ENCODE measurements around the gene RXRG.
"Not testable (repeated sequence)": the region's sequence is repeated elsewhere in the genome, so short reads cannot be mapped to it uniquely, and the experiment has no call there.

The RXRG gene

DNA sequence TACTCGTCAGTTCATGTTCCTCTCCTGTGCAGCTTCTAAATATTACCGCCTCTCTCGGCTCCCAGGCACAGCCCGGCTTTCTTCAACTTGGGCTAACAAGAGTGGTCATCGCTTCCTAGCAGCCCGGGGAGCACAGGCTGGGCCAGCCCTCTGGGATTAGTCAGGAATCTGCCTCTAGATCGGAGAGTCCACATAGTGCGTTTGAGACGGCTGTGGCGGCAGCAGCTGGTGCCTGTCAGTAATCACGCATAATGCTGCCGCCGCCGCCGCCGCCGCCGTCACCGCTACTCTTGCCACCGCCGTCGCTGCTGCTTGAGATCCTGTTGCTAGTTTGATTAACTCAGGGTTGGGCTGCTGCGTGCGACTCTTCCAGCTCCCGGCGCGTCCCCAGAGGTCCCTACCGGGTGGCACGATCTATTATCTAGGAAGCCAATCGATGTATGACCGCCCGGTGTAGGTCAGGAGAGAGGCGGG is at the start of gene RXRG:
RXRG (minus strand) TSS at position 230 of the 474 bp plus-strand sequence. CDS start 233 bp downstream, outside the sequence.
- DNase-seq: peak; percentile 52 to 67

DNA sequence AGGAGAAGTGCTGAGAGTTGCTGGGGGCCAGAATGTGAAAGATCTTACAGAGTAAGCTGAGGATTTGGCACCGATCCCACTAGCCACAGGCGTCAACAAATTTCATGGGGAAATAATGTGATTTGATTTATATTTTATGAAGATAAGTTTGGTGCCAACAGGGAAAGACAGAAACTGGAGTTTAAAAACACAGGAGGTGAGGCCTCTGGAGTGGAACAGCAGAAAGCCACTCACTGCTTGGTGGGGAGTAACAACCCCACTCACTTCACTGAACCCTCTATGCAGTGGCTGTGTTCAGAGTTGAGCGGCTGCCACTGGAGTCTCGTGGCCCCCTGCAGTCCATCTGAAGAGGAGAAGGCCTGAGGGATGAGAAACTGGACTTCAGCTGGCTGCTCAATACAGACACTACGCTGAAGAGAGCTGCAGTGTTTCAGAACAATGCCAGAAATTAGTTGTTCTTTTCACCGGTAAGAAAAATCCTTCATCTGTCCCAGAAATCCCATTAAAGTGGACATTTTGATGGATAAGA is 48.0 kb upstream of the RXRG start:
- DNase-seq: no peak

DNA sequence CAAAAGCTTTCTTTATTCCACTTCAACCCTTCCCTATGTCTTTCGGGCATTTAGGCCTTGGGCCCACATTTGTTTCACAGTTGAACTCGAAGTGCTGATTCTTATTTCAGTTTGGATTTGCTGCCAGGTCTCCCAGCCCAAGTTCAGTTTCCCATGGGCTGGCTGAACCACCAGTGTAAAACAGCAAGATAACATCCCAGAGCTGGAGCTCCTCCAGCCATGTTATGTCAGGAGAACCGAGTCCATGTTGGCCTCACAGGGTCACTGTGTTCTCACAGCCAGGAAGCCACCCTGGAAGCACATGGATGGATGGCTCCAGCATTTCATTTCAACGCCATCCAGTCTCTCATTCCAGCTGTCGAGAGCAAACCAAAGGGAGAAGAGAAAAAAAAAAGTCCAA is 45.2 kb upstream of the RXRG start:
- no peak for DNase-seq

DNA sequence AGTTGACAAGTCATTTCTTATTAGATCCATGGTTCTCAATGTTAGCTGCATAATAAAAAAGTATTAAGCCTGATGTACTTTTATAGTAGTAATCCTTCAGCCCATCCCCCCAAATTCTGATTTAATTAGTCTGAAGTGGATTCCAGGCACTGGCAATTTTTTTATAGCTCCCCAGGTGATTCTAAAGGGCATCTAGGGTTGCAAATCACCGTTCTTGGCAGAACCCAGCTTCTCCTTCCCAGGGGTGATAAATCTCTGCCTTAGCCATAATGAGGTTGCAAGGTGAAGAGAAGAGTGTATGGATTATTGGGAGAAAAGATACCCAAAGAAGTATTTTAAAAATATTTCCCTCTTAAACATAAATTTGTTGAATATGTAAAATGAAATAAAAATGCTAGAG is 43.0 kb upstream of the RXRG start:
- DNase-seq: no peak

DNA sequence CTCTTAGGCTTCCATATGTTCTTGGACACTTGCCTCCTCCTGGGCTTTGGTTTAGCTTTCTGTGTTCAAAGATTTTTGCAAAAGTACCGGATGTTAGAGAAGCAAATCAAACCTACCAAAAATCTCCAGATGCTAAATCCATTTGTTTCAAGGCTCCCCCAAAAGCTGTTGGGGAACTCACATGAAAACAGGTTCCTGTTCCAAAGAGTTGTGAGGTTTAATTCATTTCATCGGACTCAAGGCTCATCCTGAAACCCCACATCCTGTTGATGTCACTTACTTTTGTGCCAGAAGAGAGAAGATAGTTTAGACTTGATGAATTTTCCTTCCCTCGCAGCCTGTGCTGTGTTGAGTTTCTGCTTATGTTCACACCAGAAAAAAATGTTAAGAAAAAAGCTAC is 41.7 kb upstream of the RXRG start:
- DNase-seq: no peak

DNA sequence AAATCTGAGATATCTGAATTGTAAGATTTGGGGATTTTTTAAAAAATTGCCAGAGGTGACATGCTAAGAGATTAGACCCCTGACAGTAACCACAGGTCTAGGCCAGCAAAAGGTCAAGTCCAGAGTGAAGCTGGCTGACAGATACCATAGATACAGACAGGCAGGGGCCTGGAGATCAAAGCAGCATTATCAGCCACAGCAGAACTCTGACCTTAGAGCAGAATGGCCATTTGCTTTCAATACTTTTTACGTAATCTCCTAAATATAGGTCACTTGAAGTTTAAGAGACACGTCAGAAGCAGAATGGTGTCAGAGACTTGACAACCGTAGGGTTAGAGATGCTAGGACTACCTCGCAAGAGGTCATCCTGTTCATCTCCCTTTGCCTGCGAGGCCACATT is 40.8 kb upstream of the RXRG start:
- DNase-seq: no peak

DNA sequence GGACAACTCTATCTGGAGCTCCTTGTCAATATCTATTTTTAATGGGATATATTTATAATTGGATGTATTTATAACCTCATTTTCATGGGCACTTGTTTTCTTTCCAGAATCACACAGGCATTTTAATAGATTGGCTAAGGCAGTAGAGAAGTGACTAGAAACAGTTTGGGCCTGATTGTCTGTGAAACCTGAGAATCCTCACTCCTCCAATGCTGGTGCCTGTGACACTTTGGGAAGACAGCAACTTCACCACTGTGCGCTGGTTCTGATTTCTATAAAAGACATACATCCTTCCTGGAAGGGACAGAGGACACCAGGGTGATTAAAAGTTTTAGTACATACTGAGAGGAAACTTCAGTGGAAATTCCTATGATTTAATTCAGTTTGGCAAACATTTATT is 39.6 kb upstream of the RXRG start:
- no peak for DNase-seq

DNA sequence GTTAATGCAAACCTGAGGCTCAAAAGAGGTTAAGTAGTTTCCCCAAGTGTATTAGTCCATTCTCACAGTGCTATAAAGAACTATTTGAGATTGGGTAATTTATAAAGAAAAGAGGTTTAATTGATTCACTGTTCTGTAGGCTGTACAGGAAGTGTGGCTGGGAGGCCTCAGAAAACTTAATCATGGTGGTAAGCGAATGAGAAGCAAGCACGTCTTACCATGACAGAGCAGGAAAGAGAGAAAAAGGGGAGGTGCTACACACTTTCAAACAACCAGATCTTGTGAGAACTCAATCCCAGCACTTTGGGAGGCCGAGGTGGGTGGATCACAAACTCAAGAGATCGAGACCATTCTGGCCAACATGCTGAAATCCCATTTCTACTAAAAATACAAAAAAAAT is 38.5 kb upstream of the RXRG start:
- DNase-seq: no peak

DNA sequence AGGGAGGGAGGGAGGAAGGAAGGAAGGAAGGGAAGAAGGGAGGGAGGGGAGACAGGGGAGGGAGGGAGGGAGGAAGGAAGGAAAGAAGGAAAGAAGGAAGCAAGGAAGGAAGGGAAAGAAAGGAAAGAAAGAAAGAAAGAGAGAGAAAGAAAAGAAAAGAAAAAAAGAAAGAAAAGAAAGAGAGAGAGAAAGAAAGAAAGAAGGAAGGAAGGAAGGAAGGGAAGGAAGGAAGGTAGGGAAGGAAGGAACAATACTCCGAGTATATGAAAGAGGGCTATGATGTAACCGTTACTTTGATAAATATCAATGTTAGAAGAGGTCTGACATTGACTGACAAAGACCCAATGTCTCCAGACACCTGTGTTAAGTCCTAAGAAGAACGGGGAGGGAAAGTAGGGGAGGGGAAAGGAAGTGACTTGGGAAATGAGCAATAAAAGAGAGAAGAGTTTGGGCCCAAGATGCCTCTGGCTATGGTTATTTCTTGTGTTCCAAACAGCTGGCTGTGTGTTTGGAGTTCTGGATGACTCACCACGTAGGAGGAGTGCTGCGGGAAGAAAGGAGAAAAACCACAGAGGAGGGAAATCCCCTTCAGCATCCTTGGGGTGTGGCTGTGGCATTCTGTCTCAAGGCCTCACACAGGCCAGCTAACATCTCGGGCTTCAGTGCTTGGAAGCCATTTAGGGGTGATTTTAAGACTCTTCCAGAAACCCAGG is 37.0 kb upstream of the RXRG start:
- no peak for DNase-seq

DNA sequence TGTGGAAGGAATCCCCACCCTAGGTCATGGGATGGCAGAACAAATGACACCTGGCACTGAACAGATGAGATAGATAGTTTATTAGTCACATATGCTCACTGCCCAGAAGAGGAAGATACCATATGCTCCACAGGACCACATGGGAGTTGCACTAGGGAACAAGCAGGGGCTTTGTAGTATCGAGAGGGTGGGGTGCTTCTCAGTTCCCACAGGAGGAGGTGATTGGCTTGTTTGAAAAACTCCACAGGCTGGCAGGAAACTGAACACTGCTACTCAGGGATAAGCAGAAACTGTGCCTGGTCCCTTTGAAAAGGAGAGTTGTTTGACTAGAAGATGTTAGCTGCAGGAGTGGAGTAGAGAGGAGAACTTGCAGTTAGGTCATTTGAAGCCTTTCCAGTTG is 31.9 kb upstream of the RXRG start:
- no peak for DNase-seq

DNA sequence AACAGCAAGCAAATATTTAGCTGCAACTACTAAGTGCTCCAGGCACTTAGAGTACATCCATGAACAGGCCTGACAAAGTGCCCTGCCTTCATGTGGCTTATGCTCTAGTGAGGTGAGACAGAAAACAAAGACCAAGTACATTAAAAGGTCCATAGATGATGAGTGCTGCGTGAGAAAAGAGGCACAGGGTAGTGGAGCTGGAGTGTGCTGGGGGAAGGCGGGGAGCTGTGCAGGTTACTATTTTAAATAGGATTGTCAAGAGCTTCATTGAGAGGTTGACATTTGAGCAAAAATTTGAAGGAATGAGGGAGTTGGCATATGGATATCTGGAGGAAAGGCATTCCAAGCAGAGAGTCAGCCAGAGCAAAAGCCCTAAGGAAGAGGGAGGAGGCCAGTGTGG is 29.3 kb upstream of the RXRG start:
- no peak for DNase-seq

DNA sequence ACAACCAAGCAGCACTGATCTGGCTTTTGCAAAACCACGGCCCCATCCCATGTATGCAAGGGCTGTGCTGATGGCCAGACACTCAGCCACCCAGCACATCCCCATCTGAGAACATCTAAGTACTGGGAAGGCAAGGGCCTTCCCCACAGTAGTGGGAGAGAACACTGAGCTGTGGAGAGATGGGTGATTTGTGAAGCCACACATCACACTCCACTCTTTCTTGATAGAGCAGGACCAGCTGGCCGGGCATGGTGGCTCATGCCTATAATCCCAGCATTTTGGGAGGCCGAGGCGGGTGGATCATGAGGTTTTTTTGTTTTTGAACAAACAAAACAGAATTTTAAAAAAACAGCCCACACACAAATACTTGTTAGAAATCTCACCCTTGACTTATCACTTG is 28.2 kb upstream of the RXRG start:
- no peak for DNase-seq

DNA sequence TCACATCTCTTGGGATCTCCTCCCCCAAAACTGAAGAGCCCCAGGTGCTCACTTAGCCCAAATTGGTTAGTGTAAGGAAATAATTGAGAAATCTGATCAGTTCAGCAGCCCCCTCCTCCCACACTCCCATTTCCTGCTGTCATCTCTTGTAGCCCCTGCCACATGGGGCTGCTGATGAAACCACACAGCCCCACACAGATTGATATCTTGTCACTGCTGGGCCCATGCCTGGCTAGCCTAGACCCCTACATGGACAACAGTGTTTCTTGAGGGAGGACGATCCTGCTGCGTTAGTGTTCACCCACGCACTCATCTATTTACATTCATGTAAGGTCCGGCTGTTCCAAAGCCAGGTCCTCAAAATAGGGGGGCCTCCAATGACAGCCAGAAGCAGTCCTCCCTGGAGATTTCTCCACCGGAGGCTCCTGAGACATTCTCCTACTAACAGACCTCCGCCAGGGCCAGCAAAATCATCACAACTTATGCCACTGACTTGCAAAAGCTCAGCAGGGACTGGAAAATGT is 23.9 kb upstream of the RXRG start:
- no peak for DNase-seq

DNA sequence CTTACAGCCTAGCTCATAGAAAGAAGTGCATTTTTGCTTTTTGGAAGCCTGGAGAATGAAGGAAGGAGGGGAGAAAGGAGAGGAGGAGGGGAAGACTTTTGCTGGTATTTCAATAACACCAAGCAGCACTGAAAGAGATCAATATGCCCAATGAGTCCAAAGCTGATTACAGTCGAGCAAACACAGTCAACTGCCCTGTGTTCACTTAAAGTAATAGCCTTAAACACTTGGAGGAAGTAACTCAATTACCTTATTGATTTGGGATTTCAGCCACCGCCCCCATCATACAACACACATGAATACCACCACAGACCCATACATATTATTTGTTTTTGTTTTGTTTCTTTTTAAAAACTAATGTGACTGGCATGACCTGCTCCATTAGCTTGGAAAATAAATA is 23.3 kb upstream of the RXRG start:
- DNase-seq: no peak

DNA sequence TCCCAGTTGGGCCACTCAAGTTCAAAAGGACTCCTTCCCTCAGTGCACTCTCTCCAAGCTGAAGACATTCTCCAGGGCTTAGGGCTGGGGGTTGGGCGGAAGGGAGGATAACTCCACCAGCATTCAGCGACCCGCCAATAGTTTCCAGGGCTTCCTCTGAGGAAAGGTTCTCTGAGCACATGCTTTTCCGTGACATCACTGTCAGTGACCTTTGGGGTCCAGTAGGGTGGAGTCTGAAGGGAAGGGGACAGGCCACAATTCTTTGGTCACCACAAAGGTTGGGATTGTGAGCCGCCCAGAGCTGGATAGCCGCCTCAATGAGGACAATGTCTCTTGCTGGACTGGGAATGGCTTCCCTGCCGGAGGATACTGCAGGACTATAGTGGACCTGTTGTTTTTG is 22.8 kb upstream of the RXRG start:
- DNase-seq: no peak

DNA sequence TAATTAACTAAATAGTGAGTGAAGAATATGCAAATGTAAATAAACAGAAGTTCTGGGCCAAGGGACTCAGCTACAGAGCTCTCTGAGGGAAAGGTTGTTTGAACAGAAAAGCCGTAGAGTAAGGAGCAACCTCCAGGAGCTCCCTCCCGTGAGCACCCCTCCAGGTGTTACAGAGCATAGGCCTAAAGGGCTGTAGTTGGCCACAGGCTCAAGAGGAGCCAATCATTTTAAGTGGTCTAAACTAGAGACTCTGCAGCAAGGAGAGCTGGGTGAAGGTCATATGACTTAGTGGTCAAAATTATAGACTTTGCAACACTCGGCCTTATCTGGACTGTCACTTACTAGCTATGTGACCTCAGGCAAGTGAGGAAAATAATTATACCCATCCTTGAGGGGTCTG is 19.1 kb upstream of the RXRG start:
- no peak for DNase-seq

DNA sequence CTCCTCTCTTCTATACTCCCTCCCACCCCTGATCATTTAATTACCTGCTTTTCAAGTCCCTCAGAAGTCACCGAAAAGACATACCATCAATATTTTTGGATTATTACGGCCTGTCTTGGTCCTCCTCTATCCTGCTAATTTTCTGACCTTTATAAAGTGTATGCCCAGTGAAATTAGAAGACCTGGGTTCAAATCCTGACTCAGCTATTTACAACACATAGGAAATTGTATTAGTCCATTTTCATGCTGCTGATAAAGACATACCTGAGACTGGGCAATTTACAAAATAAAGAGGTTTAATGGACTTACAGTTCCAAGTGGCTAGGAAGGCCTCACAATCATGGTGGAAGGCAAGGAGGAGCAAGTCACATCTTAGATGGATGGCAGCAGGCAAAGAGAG is 14.8 kb upstream of the RXRG start:
- not testable (repeated sequence) for DNase-seq

DNA sequence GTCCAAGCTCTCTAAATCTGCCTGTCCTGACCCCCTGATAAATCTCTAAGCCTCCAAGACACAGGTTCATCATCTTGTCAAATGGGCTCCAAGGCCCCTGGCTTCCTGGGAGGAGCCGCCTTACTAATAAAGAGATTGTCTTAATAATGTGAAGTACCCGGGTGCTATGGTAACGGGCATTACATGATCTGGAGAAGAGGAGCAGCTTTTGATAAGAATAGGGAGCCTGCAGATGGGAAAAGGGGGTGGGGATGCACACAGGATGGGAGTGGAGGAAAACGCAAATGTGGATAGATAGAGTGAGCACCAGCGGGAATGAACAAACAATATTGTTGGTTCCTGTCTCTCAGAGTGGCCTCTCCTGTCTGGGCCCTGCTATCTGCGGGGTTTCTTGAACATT is 11.9 kb upstream of the RXRG start:
- no peak for DNase-seq

DNA sequence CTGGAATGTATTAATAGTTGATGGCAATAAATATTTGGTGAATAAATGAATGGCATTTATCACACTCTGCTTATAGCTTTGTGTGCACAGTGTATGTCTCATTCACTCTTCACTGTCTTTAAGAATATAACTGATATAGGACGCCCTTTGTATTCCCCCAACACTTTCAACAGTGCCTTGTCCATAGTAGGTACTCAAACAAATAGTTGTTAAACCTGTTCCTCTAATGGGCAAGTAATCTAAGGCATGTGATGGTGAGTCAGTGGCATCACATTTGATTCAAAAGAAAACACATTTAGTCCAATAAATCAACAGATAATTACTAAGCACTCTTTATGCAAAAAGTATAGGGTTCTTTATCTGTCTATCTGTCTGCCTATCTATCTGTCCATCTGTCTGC is 11.2 kb upstream of the RXRG start:
- DNase-seq: no peak

DNA sequence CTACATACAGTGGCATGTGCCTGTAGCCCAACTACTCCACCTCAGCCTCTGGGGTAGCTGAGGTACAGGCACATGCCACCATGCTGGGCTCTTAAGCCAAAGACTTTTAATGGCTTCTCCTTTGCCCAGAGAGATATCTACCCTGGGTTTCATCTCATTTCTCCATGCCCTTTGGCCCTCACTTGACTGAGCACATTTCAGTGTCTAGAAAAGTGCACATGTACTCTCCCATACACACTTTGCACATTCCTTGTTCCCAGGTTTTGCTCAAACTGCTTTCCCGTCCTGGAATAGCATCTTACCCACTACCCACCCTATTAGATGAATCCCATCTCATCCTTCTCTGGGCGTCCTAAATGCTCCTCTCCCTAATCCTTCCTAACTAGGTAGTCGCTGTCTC is 10.2 kb upstream of the RXRG start:
- no peak for DNase-seq

DNA sequence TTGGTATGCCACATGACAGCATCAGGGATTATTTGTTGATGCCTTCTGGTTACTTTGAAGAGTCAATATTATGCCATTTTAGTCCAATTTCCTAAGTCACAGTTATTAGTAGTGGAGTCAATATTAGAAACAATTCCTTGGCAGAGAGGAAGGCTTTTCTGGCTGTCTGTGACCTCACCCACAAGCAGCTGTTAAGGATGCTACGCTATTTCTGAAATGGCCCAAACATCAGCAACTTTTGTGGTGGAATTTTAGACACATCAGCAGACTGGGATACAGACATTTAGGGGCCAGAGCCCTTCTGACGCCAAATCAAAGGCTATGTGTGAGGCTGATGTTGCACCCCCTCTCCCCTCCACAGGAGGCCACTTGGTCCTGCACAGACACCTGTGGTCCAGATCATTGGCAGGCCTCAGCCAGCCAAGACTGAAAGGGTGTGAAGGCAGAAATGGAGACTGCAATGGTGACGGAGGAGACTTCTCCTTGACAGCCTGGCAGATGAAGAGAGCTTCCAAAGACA is 9.2 kb upstream of the RXRG start:
- no peak for DNase-seq

DNA sequence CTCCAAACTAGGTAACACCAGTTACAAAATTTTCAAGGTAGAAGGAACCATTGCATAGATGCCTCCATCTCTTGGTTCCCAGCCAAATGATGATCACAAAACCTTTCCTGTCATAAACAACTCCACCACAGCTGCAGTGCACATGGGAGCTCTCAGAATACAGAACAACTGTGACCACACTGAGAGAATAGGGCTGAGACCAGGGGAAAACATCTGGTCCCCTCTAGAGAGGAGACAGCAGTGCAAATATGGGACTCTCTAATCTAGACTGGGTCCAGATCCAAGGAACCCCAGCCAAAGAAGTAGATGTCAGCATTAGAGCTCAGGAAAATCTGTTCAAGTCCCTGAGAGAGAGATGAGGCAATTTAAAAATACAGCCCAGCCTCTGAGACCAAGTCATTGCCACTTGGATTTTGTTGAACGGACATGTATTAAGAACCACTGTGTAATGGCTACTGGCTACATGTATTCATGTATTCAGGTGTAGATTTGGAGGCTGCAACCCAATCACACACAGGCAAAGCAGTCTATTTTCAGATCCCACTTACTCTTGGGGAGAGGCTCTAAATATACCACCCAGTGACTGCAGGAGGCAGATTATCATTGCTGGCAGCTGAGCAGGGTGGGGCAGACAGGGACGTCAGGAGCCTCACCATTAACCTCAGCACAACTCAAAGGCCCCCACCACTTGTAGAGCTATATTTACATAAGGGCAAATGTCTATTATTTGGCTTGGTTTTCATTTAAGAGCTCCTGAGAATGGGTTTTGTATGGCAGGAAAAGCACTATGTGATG is 7.6 kb upstream of the RXRG start:
- no peak for DNase-seq

DNA sequence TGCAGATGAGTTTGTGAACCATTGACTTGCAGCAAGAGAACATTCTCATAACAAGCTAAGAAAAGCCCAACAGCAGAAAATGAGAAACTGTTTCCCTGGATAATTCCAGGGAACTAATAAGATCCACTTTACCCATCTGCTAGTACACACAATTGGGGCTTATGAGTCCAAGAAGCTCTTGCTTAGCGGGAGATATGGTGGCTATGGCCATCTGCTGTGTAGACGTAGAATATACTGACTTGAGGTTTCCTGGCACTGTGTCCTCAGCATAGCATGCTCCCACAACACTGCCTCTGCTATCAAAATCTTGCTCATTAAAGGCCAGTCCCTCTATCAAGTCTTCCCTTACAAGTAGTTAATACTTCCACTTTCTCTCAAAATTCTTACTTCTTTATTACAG is 6.8 kb upstream of the RXRG start:
- DNase-seq: no peak

DNA sequence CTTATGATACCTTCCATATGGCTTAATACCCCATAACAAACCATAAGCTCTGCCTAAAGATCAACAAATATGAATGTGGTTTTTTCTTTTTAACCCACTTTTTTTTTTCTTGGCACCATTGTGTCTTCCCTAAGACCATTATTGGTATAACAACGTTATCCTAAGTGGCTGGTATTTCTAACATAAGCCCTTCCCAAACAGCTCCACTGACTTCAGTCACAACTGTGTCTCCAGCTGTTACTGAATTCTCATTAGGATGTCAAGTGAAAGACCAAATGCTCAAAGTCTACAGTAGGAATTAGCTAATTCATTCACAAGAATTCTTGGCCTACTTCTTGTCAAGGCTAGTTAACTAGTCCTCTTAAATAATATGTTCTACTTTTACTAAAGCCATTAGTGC is 4.2 kb upstream of the RXRG start:
- no peak for DNase-seq
